Measurements from ENCODE around the gene IFFO2. TPM values are rescaled to one million over a fixed set of nuclear protein-coding genes. Genes with fewer than 3 reads are reported as not detected.

IFFO2 gene
- 39.6 and 44.1 TPM in 2 replicates for total RNA-seq

DNA sequence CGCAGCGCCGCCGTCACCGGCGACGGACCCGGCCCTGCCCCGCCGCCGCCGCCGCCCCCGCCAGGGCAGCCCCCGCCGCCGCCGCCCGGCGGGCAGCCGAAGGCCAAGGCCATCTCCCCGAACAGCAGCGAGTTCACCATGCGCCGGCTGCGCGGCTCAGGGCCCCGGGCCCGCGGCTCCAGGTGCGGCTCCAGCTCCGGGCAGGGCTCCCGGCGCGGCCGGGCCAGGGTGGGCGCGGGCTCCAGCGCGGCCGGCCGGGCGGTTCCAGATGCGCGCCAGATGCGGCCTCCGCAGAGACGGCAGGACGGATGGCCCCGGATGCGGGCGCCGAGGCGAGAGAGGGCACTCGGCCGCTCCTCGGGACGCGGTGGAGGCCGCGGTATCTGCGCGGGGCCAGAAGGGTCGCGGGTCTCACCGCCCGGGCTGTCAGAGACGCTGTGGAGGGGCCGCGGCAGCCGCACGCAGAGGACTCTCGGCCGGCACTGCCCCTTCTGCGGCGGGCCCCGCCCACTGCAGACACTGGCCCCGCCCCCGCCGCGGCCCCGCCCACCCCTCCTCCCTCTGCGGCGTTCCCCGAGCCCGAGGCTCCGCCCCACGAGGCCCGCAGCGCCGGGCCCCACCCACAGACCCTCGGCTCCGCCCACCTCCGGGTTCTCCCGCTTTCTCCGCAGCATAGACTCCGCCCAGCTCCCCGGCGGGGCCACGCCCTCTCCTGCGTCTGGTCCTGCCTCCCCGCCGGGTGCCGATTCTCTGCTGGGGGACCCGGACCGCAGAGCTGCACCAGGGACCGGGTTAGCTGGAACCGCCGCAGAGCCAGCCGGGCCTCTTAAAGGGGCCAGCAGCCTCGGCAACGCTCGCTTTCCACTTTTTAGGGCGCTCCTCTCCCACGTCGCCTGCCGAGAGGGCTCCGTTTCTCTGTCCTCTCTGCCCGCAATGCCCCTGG is at the start of gene IFFO2:
IFFO2 (minus strand) TSS at position 484 of the 943 bp plus-strand sequence; CDS start at position 140, 344 bp downstream.

DNA sequence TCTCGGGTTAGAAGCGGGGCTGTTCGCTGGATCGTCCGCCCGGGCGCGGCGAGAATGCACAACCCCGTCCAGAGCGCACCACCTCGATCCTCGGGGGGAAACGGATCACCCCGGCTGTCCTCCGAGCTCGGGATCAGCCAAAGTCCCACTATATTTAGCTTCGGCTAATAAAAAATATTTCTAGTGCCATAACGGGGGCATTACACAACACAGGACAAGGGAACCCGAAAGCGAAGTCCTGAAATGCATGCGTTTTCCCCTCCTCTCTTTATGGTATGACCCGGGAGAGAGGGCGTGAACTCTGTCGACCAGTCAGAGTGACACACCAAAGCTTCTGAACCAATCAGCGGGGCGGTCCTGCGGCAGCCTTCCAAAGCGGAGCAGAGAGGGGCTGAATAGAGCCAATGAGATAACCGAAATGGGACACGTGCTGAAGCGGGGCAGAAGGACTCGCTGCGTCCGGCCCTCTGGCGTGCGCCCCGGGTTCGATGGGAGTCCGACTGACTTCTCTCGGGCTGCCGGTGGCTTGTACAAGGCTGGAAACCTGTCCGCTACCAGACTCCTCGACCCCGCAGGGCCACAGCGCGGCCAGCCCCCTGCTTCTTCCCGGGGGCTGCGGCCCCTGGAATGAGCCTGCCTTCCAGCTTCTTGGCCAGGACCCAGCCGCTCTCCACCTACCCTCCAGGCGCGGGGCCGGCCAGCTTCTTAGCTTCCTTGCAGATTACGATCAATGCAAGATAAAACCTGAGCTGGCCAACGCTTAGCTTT is 53.8 kb downstream of the IFFO2 start, which contains the start of gene ALDH4A1:
ALDH4A1 (minus strand) TSS at position 33 of the 768 bp plus-strand sequence; CDS start at position 1, 32 bp downstream.

DNA sequence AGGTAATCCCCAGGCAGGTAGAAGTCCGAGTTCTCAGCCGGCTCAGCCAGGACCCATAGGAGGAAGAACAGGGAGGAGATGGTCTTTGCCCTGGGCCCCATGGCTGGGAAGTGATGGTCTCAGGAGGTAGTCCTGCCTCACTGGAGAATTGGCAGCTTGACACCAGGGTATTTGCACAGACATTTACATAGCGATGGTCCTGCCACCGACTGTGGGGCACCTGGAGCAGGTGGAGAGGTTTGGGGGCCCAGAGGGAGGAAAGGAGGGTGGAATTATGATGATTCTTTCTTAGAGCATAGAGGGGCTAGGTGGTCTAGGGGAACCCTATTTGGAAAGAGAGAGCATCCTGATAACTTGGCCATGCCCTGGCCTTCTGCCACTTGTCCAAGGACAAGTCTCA is 96.9 kb downstream of the IFFO2 start, which contains the start of gene TAS1R2:
TAS1R2 (minus strand) TSS at position 101 of the 400 bp plus-strand sequence; CDS start at position 101, 0 bp downstream.

Small RNA genes within 50 kb of the gene (small RNA-seq; reads per million reads assigned to genes)
- gene MIR1290 (not detected), gene MIR4695 (not detected)

Other genes with a start within 250 kb of the IFFO2 start
- not detected in 2 replicates for gene TAS1R2, start 97.0 kb downstream of the IFFO2 start, total RNA-seq
- 12.7 and 13.8 TPM in 2 replicates for gene ALDH4A1, start 54.1 kb downstream of the IFFO2 start, total RNA-seq